Lower lobe of right lung (tissue), 2 donors: ENCODE data around the gene MLANA. TPM values are rescaled to one million over a fixed set of nuclear protein-coding genes. Genes with fewer than 3 reads are reported as not detected.

Experiments used
- ATAC-seq, 2 donors: fragments of 200-7000 bp; cut with Tn5 transposase; one replicate each; pipeline ENCODE4 v1.9.1; 2020 to 2022; ENCODE audit warnings: mild to moderate bottlenecking in 2 of 2, moderate library complexity in 2 of 2
- DNase-seq: peaks from one replicate; pipeline ENCODE4 v3.0.0-alpha.2; 2020
- H3K27ac ChIP-seq: fragments of 200-600 bp; one replicate; pipeline ENCODE4 v1.8.0; 2022
- H3K27me3 ChIP-seq: fragments of 200-600 bp; one replicate; pipeline ENCODE4 v1.8.0; 2022; ENCODE audit warnings: low read depth
- H3K36me3 ChIP-seq: fragments of 200-600 bp; one replicate; pipeline ENCODE4 v1.8.0; 2022; ENCODE audit warnings: mild to moderate bottlenecking
- H3K4me1 ChIP-seq: fragments of 200-600 bp; one replicate; pipeline ENCODE4 v1.8.0; 2022
- H3K4me3 ChIP-seq: fragments of 200-600 bp; one replicate; pipeline ENCODE4 v1.8.0; 2022; ENCODE audit warnings: mild to moderate bottlenecking
- H3K9me3 ChIP-seq: fragments of 200-600 bp; one replicate; pipeline ENCODE4 v1.8.0; 2022
- intact Hi-C: fragments of 100-400 bp; cut with DNase I; formaldehyde crosslinking; loops from one replicate; pipeline ENCODE4 v1.11.0; 2022
- total RNA-seq: library from RNA; stranded (reverse); fragmentation: NEBNext Ultra II Directional; extraction: Animal tissue kit (Norgen Biotek cat#: 25700); gene quantifications from one replicate; pipeline ENCODE4 v1.2.1, GENCODE V29; 2021
- TF ChIP-seq, protein P1 (sequence below): fragments of 200-600 bp; IDR thresholded peaks from one replicate; pipeline ENCODE4 v1.8.0; 2022; ENCODE audit warnings: antibody characterized with exemption, mild to moderate bottlenecking
- donor health status: DM: no; HTN: yes; CAD: no; lungs with severe emphysema.

The MLANA gene
- total RNA-seq, 1 donor from 2014 or later = not detected

DNA sequence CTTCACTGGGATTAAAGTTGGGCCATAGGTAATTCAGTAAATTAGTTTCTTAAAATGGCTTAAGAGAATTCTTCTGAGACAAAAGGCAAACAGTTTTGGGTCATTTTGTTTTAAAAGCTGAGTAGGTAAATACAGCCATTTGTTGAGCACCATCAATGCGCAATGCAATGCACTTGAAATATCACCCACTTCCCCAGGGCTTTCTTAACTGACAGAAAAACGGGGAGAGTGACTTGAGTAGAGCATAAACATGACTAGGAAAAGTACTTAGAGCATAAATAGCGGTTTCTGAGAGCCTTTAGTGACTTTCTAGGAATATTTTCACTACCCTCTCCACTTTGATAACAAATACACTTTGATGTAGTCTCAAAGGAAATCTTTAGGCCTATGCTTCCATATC is 27.2 kb downstream of the MLANA start:
- H3K4me3 ChIP-seq = no peak overlapping the region
- intact Hi-C loops = no loop called here
- no peaks in the 10 kb centered on the region for H3K9me3 ChIP-seq
- peaks cover 31% of the 10 kb centered on the region for H3K36me3 ChIP-seq
- no peak overlapping the region for H3K27ac ChIP-seq
- no peaks in the 10 kb centered on the region for H3K27me3 ChIP-seq
- H3K4me1 ChIP-seq = no peaks in the 10 kb centered on the region
- no peak for DNase-seq
- TF ChIP-seq, protein P1, sequence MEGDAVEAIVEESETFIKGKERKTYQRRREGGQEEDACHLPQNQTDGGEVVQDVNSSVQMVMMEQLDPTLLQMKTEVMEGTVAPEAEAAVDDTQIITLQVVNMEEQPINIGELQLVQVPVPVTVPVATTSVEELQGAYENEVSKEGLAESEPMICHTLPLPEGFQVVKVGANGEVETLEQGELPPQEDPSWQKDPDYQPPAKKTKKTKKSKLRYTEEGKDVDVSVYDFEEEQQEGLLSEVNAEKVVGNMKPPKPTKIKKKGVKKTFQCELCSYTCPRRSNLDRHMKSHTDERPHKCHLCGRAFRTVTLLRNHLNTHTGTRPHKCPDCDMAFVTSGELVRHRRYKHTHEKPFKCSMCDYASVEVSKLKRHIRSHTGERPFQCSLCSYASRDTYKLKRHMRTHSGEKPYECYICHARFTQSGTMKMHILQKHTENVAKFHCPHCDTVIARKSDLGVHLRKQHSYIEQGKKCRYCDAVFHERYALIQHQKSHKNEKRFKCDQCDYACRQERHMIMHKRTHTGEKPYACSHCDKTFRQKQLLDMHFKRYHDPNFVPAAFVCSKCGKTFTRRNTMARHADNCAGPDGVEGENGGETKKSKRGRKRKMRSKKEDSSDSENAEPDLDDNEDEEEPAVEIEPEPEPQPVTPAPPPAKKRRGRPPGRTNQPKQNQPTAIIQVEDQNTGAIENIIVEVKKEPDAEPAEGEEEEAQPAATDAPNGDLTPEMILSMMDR = no peak
- ATAC-seq = peak; percentile 82 to 84

DNA sequence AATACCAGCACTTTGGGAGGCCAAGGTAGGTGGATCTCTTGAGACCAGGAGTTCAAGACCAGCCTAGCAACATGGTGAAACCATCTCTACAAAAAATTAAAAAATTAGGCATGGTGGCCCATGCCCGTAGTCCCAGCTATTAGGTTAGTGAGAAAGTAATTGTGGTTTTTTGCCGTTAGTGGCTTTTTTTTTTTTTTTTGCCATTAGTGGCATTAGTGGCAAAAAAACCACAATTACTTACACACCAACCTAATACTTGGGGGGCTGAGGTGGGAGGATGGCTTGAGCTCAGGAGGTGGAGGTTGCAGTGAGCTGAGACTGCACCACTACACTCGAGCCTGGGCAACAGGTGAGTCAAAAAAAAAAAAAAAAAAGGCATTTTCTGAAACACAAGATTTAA is 27.8 kb downstream of the MLANA start:
- Histone ChIP-seq H3K27me3 (no peaks in the 10 kb centered on the region), H3K27ac (no peak overlapping the region), H3K36me3 (peaks cover 36% of the 10 kb centered on the region), H3K9me3 (no peaks in the 10 kb centered on the region), H3K4me3 (no peak overlapping the region), H3K4me1 (no peaks in the 10 kb centered on the region)
- DNase-seq (no peak), ATAC-seq (no peak)
- intact Hi-C loops = no loop called here
- TF ChIP-seq, protein P1 = no peak

DNA sequence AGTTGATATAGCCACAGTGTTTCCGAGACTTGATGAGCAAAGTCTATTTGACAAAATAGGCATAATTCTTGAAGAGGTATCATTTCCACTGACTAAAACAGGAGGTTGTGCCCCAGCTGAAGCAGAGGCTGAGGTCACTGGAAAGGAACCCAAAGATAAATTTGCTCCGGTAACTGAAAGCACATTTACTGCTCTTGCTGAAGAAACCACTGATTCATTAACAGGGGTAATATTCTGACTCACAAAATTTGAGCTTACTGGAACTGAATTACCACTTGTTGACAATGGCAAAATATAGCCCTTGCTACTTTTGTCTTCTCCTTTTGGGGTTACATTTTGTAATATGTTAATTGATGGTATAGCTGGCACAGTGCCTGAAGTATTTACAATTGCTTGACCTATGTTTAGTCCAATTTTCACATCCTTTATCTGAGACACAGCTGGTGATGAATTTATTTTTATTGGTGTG is 30.2 kb downstream of the MLANA start:
- intact Hi-C loops = no loop called here

DNA sequence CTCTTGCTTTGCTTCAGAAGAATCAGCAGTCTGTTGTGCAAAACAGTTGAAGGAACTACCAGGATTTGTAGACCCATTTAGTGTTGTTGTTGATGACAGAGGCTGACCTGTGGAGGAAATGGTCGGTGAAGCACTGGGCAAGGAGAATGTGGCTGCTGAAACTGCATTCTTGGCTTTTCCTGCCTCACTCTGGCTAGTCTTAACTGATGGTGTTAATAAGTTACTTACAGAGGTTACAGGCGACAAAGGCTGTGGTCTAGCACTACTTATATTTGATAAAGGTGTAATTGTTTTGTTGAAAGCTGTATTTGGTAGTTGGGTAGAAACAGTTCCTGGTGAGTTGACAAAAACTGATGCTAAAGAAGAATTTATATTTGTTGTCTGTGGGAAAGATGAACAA is 31.5 kb downstream of the MLANA start:
- DNase-seq (no peak), ATAC-seq (no peak)
- no peaks in the 10 kb centered on the region for H3K9me3 ChIP-seq
- no peak overlapping the region for H3K4me3 ChIP-seq
- H3K4me1 ChIP-seq = no peaks in the 10 kb centered on the region
- intact Hi-C loops = no loop called here
- peaks cover 53% of the 10 kb centered on the region for H3K36me3 ChIP-seq
- H3K27me3 ChIP-seq = no peaks in the 10 kb centered on the region
- H3K27ac ChIP-seq = no peak overlapping the region
- TF ChIP-seq, protein P1 = no peak

More for the DNA sequence above, 30.2 kb downstream of the MLANA start:
- no peak for DNase-seq
- Histone ChIP-seq H3K36me3 (peaks cover 53% of the 10 kb centered on the region), H3K27ac (no peak overlapping the region), H3K4me3 (no peak overlapping the region), H3K9me3 (no peaks in the 10 kb centered on the region), H3K27me3 (no peaks in the 10 kb centered on the region), H3K4me1 (no peaks in the 10 kb centered on the region)
- ATAC-seq = no peak
- TF ChIP-seq, protein P1 = no peak

DNA sequence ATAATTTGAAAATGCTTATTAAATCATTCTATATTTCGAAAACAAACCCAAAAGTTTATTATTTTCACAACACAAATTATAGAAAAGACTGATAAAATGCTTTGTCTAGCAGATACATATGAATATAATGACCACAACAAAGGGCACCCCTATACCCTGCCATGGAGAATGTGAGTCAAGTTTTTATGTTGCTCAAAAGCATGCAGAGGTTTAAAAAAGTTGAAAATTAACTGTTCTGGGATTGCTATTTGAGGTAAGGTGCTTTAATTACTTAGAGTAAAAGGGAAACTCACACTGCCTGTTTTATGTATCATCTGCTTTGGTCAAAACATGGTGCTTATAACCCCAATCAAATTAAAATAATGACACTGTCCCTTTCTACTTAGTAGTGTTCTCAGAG is 41.0 kb downstream of the MLANA start:
- Histone ChIP-seq H3K9me3 (no peaks in the 10 kb centered on the region), H3K4me3 (no peak overlapping the region), H3K27ac (no peak overlapping the region), H3K4me1 (no peaks in the 10 kb centered on the region), H3K36me3 (peaks cover 21% of the 10 kb centered on the region), H3K27me3 (no peaks in the 10 kb centered on the region)
- intact Hi-C loops = no loop called here
- TF ChIP-seq, protein P1 = no peak
- DNase-seq (no peak), ATAC-seq (no peak)

DNA sequence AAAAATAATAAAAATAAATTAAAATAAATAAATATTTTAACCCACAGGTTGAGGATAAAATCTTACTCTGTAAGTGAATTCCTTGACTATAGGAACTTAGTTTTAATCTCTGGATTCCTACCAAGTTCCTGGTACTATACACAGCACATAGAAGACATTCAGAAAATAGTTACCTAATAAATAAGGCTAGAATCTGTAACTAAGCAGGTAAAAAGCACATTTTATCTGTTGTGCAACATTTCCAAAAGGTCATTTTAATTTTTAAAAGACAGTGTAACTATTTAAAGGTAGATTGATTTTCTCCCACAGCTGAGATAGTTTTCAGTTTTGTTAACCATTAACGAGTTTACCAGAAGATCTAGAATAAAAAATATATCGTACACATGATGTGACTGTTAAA is 47.8 kb downstream of the MLANA start:
- ATAC-seq (no peak), DNase-seq (no peak)
- H3K27ac ChIP-seq = no peak overlapping the region
- H3K4me3 ChIP-seq = no peak overlapping the region
- no peaks in the 10 kb centered on the region for H3K27me3 ChIP-seq
- H3K4me1 ChIP-seq = no peaks in the 10 kb centered on the region
- intact Hi-C loops = no loop called here
- peaks cover 3% of the 10 kb centered on the region for H3K36me3 ChIP-seq
- no peaks in the 10 kb centered on the region for H3K9me3 ChIP-seq
- TF ChIP-seq, protein P1 = no peak
